H9 (cell line): ENCODE measurements around the gene ANGPTL8. TPM values are rescaled to one million over a fixed set of nuclear protein-coding genes. Genes with fewer than 3 reads are reported as not detected.

Source experiments
- DNase-seq: peaks from one replicate; pipeline ENCODE4 v3.0.0-alpha.2; 2017
- H2AFZ ChIP-seq: one replicate; pipeline ENCODE4 v1.6.1; 2013; ENCODE audit warnings: mild to moderate bottlenecking, low read length, control low read depth, moderate library complexity
- H2AK5ac ChIP-seq: 2 replicates; pipeline ENCODE4 v1.6.1; 2013; ENCODE audit warnings: low read length, control low read depth, mixed read lengths; ENCODE audit not compliant: insufficient read length
- H2BK120ac ChIP-seq: one replicate; pipeline ENCODE4 v1.6.1; 2013; ENCODE audit warnings: low read depth, mild to moderate bottlenecking, low read length, control low read depth, inconsistent platforms; ENCODE audit not compliant: poor library complexity, severe bottlenecking
- H2BK12ac ChIP-seq: 2 replicates; pipeline ENCODE4 v1.6.1; 2013; ENCODE audit warnings: low read length, control low read depth, mixed read lengths, low read depth; ENCODE audit not compliant: insufficient read length
- H2BK15ac ChIP-seq: 2 replicates; pipeline ENCODE4 v1.6.1; 2013; ENCODE audit warnings: low read depth, low read length, control low read depth
- H2BK20ac ChIP-seq: one replicate; pipeline ENCODE4 v1.6.1; 2013; ENCODE audit warnings: low read depth, mild to moderate bottlenecking, low read length, control low read depth, inconsistent platforms; ENCODE audit not compliant: poor library complexity, severe bottlenecking
- H2BK5ac ChIP-seq: 2 replicates; pipeline ENCODE4 v1.6.1; 2013; ENCODE audit warnings: low read length, control low read depth, mixed read lengths; ENCODE audit not compliant: insufficient read length
- H3K14ac ChIP-seq: 2 replicates; pipeline ENCODE4 v1.6.1; 2013; ENCODE audit warnings: low read length, control low read depth; ENCODE audit not compliant: insufficient read depth
- H3K18ac ChIP-seq: 2 replicates; pipeline ENCODE4 v1.6.1; 2013; ENCODE audit warnings: low read depth, mild to moderate bottlenecking, mixed read lengths, low read length, control low read depth; ENCODE audit not compliant: insufficient read length
- H3K23ac ChIP-seq: 2 replicates; pipeline ENCODE4 v1.6.1; 2013; ENCODE audit warnings: low read length, control low read depth, mixed read lengths, low read depth; ENCODE audit not compliant: insufficient read length
- H3K23me2 ChIP-seq: 2 replicates; pipeline ENCODE4 v1.6.1; 2013; ENCODE audit warnings: low read depth, mild to moderate bottlenecking, mixed read lengths, low read length, control low read depth; ENCODE audit not compliant: insufficient read length, poor library complexity, severe bottlenecking
- H3K27ac ChIP-seq: 2 replicates; pipeline ENCODE4 v1.5.1; 2013; ENCODE audit warnings: low read length, control low read depth, mixed read lengths, low read depth; ENCODE audit not compliant: insufficient read length
- H3K27me3 ChIP-seq: 2 replicates; pipeline ENCODE4 v1.6.1; 2013; ENCODE audit warnings: low read length, control low read depth, inconsistent platforms; ENCODE audit not compliant: insufficient read depth
- H3K4ac ChIP-seq: 2 replicates; pipeline ENCODE4 v1.6.1; 2013; ENCODE audit warnings: low read depth, mild to moderate bottlenecking, control low read depth, inconsistent platforms, low read length, moderate library complexity
- H3K4me1 ChIP-seq: 2 replicates; pipeline ENCODE4 v1.6.1; 2013; ENCODE audit warnings: low read length, control low read depth, inconsistent platforms; ENCODE audit not compliant: insufficient read depth
- H3K4me2 ChIP-seq: 2 replicates; pipeline ENCODE4 v1.6.1; 2013; ENCODE audit warnings: low read length, control low read depth, mixed read lengths; ENCODE audit not compliant: insufficient read length, insufficient read depth
- H3K56ac ChIP-seq: 2 replicates; pipeline ENCODE4 v1.6.1; 2013; ENCODE audit warnings: low read depth, mild to moderate bottlenecking, mixed read lengths, low read length, control low read depth; ENCODE audit not compliant: insufficient read length
- H3K79me1 ChIP-seq: 2 replicates; pipeline ENCODE4 v1.6.1; 2013; ENCODE audit warnings: low read depth, mild to moderate bottlenecking, moderate library complexity, low read length, control low read depth, inconsistent platforms; ENCODE audit not compliant: insufficient read depth, poor library complexity, severe bottlenecking
- H3K79me2 ChIP-seq: 2 replicates; pipeline ENCODE4 v1.6.1; 2013; ENCODE audit warnings: low read length, control low read depth, inconsistent platforms; ENCODE audit not compliant: insufficient read depth
- H3K9ac ChIP-seq: 2 replicates; pipeline ENCODE4 v1.6.1; 2013; ENCODE audit warnings: low read length, control low read depth, mixed read lengths; ENCODE audit not compliant: insufficient read length; ENCODE audit errors: extremely low read depth
- H3K9me3 ChIP-seq: one replicate; pipeline ENCODE4 v1.6.1; 2013; ENCODE audit warnings: low read depth, low read length, inconsistent platforms; ENCODE audit not compliant: control insufficient read depth
- H3T11ph ChIP-seq: one replicate; pipeline ENCODE4 v1.6.1; 2013; ENCODE audit warnings: mild to moderate bottlenecking, low read length, control low read depth, inconsistent platforms
- H4K20me1 ChIP-seq: one replicate; pipeline ENCODE4 v1.6.1; 2013; ENCODE audit not compliant: control insufficient read depth, insufficient read length, insufficient read depth
- H4K5ac ChIP-seq: 2 replicates; pipeline ENCODE4 v1.6.1; 2013; ENCODE audit warnings: low read depth, mild to moderate bottlenecking, mixed read lengths, low read length, control low read depth; ENCODE audit not compliant: insufficient read length
- H4K8ac ChIP-seq: replicated peaks from 2 replicates; pipeline ENCODE4 v1.6.1; 2013; ENCODE audit warnings: low read length, control low read depth, mixed read lengths, low read depth; ENCODE audit not compliant: insufficient read length
- H4K91ac ChIP-seq: 2 replicates; pipeline ENCODE4 v1.6.1; 2013; ENCODE audit warnings: low read depth, mild to moderate bottlenecking, moderate library complexity, mixed read lengths, low read length, control low read depth; ENCODE audit not compliant: insufficient read length
- H3K27ac Mint-ChIP-seq, 3 experiments: 2 replicates in 2 of 3; 3 replicates in 1 of 3; pipeline ENCODE4 v1.8.0; 2020 to 2021; ENCODE audit warnings: mixed read lengths in 3 of 3, mild to moderate bottlenecking in 1 of 3, moderate library complexity in 1 of 3
- H3K27me3 Mint-ChIP-seq: 2 replicates; pipeline ENCODE4 v1.8.0; 2021; ENCODE audit warnings: low read depth, mild to moderate bottlenecking, moderate library complexity, mixed read lengths
- H3K36me3 Mint-ChIP-seq, 3 experiments: 2 replicates in 2 of 3; 3 replicates in 1 of 3; pipeline ENCODE4 v1.8.0; 2020 to 2021; ENCODE audit warnings: low read depth in 3 of 3, mixed read lengths in 3 of 3; ENCODE audit not compliant: insufficient read depth in 1 of 3
- H3K4me1 Mint-ChIP-seq, 2 experiments: 2 replicates each; pipeline ENCODE4 v1.8.0; 2020; ENCODE audit warnings: mixed read lengths in 2 of 2
- H3K4me3 Mint-ChIP-seq, 2 experiments: 2 replicates in 1 of 2; 3 replicates in 1 of 2; pipeline ENCODE4 v1.8.0; 2020 to 2021; ENCODE audit warnings: mild to moderate bottlenecking in 2 of 2, mixed read lengths in 2 of 2, moderate library complexity in 1 of 2
- H3K9me3 Mint-ChIP-seq, 2 experiments: 2 replicates in 1 of 2; 3 replicates in 1 of 2; pipeline ENCODE4 v1.8.0; 2020; ENCODE audit warnings: mild to moderate bottlenecking in 2 of 2, mixed read lengths in 2 of 2, moderate library complexity in 1 of 2
- WGBS: extraction: QIAGEN DNeasy Blood & Tissue Kit; methylation state at CpG from one replicate; pipeline ENCODE4 v1.1.7; 2013; ENCODE audit warnings: missing lambda C conversion rate, low lambda C conversion rate, mixed read lengths; ENCODE audit not compliant: insufficient read length; ENCODE audit errors: extremely low coverage; 5-methylcytosine and 5-hydroxymethylcytosine counted together
- total RNA-seq: library from RNA; stranded (reverse); gene quantifications from 2 replicates; pipeline ENCODE4 v1.2.1, GENCODE V29; 2021
- TF ChIP-seq, protein P1 (sequence below): fragments of 200-600 bp; sonication (generic); conservative IDR thresholded peaks from 3 replicates; pipeline ENCODE4 v1.8.0; 2021; ENCODE audit warnings: antibody characterized with exemption, mild to moderate bottlenecking

The ANGPTL8 gene
- total RNA-seq, 1 experiment from 2014 or later: not detected

DNA sequence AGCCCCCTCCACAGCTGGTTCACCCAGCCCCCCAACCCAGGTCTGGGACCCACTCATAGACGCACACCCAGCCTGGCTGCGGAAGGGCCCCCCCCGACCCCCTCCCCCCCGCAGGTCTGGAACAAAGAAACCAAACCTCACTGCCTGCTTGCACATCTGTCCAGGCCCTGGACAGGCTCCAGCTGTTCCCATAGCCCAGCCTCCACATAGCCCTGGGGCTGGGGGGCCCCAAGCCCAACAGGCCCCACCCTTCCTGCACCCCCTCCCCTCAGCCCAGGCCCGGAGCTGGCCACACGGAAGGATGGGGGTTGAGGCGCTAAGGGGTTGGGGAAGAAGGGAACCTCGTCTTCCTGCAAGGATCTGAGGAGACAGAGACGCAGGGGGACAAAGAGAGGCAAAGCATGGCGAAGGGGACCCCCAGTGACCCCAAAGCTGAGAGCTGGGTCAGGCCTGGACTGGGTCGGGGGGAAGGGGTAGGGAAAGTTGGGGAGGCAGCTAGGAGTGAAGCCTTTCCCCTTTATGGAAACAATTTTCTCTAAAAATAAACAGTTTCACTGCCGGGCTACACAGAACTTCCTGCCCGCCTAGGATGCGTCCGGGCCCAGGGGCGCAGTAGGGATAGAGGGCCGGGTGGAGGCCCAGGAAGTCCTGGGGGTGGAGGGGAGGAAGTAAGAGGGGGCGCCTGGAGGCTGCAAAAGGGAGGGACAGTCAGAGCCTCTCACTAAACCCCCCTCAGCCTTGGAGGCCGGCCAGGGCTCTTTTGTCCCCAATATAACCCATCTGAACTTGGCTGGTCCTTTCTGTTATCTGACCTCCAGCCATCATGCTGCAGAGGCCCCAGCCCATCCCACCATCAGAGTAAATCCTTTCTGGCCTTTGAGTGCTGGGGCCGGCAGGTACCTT is 44.5 kb upstream of the ANGPTL8 start:
- H4K91ac ChIP-seq: no peak overlapping the region
- no peak overlapping the region for H3K23ac ChIP-seq
- Mint-ChIP-seq H3K27ac (no peak overlapping the region), H3K9me3 (no peaks in the 10 kb centered on the region), H3K27me3 (peaks cover 2% of the 10 kb centered on the region; the same call in 1 of the 2 replicates), H3K36me3 (peaks cover 9 to 33% (median 31%) of the 10 kb centered on the region in 3 experiments; a peak in 6 of 7 replicates), H3K4me3 (no peak overlapping the region), H3K4me1 (peaks cover 6 to 13% of the 10 kb centered on the region in 2 experiments)
- H3K23me2 ChIP-seq: peaks cover 4% of the 10 kb centered on the region
- H2BK20ac ChIP-seq: no peak overlapping the region
- no peak overlapping the region for H2AFZ ChIP-seq
- no peak overlapping the region for H2AK5ac ChIP-seq
- H4K8ac ChIP-seq: no peak overlapping the region
- no peak overlapping the region for H2BK12ac ChIP-seq
- no CpG with 5 or more reads among the region's 20 CpGs for WGBS
- no peak overlapping the region for H3K27ac ChIP-seq
- no peak overlapping the region for H3T11ph ChIP-seq
- H2BK15ac ChIP-seq: no peak overlapping the region
- no peak overlapping the region for H3K56ac ChIP-seq
- H2BK120ac ChIP-seq: no peak overlapping the region
- H3K14ac ChIP-seq: no peak overlapping the region; the same call in 1 of the 2 replicates
- no peaks in the 10 kb centered on the region for H3K79me2 ChIP-seq
- H4K20me1 ChIP-seq: no peaks in the 10 kb centered on the region
- no peak overlapping the region for H3K4ac ChIP-seq
- H3K9me3 ChIP-seq: no peaks in the 10 kb centered on the region
- no peak overlapping the region for H3K9ac ChIP-seq
- H4K5ac ChIP-seq: no peak overlapping the region
- H3K4me2 ChIP-seq: no peak overlapping the region
- H3K27me3 ChIP-seq: no peaks in the 10 kb centered on the region
- no peaks in the 10 kb centered on the region; the same call in 1 of the 2 replicates for H3K4me1 ChIP-seq
- H3K18ac ChIP-seq: no peak overlapping the region
- no peaks in the 10 kb centered on the region for H3K79me1 ChIP-seq
- no peak for DNase-seq
- H2BK5ac ChIP-seq: no peak overlapping the region
- TF ChIP-seq, protein P1, sequence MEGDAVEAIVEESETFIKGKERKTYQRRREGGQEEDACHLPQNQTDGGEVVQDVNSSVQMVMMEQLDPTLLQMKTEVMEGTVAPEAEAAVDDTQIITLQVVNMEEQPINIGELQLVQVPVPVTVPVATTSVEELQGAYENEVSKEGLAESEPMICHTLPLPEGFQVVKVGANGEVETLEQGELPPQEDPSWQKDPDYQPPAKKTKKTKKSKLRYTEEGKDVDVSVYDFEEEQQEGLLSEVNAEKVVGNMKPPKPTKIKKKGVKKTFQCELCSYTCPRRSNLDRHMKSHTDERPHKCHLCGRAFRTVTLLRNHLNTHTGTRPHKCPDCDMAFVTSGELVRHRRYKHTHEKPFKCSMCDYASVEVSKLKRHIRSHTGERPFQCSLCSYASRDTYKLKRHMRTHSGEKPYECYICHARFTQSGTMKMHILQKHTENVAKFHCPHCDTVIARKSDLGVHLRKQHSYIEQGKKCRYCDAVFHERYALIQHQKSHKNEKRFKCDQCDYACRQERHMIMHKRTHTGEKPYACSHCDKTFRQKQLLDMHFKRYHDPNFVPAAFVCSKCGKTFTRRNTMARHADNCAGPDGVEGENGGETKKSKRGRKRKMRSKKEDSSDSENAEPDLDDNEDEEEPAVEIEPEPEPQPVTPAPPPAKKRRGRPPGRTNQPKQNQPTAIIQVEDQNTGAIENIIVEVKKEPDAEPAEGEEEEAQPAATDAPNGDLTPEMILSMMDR: no peak
